Endothelial cell (in vitro differentiated cells): Measurements from ENCODE around the gene CDKN2D. TPM values are rescaled to one million over a fixed set of nuclear protein-coding genes. Genes with fewer than 3 reads are reported as not detected.

Source experiments
- DNase-seq: peaks from one replicate; pipeline ENCODE4 v3.0.0; 2021; ENCODE audit warnings: low spot score
- H3K27ac Mint-ChIP-seq: one replicate; pipeline ENCODE4 v1.8.0; 2021; ENCODE audit warnings: mixed read lengths, inconsistent platforms; ENCODE audit not compliant: unreplicated experiment
- H3K27me3 Mint-ChIP-seq: one replicate; pipeline ENCODE4 v1.8.0; 2021; ENCODE audit warnings: mild to moderate bottlenecking, moderate library complexity, mixed read lengths, inconsistent platforms; ENCODE audit not compliant: unreplicated experiment
- H3K36me3 Mint-ChIP-seq: one replicate; pipeline ENCODE4 v1.8.0; 2021; ENCODE audit warnings: mild to moderate bottlenecking, low read depth, mixed read lengths, inconsistent platforms; ENCODE audit not compliant: unreplicated experiment
- H3K4me1 Mint-ChIP-seq: one replicate; pipeline ENCODE4 v1.8.0; 2021; ENCODE audit warnings: mild to moderate bottlenecking, mixed read lengths, inconsistent platforms; ENCODE audit not compliant: unreplicated experiment
- H3K4me3 Mint-ChIP-seq: one replicate; pipeline ENCODE4 v1.8.0; 2021; ENCODE audit warnings: mild to moderate bottlenecking, mixed read lengths, inconsistent platforms; ENCODE audit not compliant: unreplicated experiment
- H3K9me3 Mint-ChIP-seq: one replicate; pipeline ENCODE4 v1.8.0; 2021; ENCODE audit warnings: mixed read lengths, inconsistent platforms; ENCODE audit not compliant: unreplicated experiment
- total RNA-seq: library from RNA; stranded (reverse); fragmentation: NEBNext Ultra II Directional; extraction: Animal tissue kit (Norgen Biotek cat#: 25700); gene quantifications from one replicate; pipeline ENCODE4 v1.2.1, GENCODE V29; 2021; ENCODE audit not compliant: unreplicated experiment
- TF ChIP-seq, protein P1 (sequence below): fragments of 200-600 bp; sonication (generic); IDR thresholded peaks from one replicate; pipeline ENCODE4 v1.5.0; 2021; ENCODE audit warnings: antibody characterized with exemption; ENCODE audit not compliant: unreplicated experiment

Gene CDKN2D
- total RNA-seq, 1 donor from 2014 or later: 8.1 TPM

DNA sequence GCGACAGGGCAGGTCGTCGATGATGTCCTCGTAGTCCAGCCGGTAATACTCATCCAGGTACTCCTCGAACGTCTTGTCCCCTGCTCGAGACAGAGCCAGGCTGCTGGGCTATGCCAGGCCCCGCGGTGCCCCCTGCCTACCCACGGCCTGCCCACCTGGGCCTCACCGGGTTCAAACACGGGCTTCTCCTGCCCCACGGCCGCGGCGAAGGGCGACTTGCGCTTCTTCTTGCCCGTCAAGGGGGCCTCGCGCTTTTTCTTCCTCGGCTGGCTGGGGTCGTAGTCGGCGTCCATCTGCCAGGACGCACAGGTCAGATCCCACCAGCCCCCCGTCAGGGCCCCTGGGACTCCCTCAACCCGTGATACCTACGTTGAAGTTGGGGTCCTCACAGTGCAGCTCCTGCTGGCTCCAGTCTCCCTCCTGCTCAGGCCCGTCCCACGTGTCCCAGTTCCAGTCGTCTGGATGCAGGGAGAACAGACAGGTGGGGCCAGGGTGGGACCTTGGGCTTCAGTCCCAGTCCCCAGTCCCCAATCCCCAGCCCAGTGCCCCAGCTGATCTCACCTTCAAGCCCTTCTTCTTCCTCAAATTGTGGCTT is 11.1 kb downstream of the CDKN2D start:
- no peak for DNase-seq
- Mint-ChIP-seq H3K9me3 (no peaks in the 10 kb centered on the region), H3K4me1 (no peaks in the 10 kb centered on the region), H3K27ac (no peak overlapping the region), H3K27me3 (peaks cover 2% of the 10 kb centered on the region), H3K36me3 (peaks cover 23% of the 10 kb centered on the region), H3K4me3 (peak overlapping the region; percentile 29)
- TF ChIP-seq, protein P1, sequence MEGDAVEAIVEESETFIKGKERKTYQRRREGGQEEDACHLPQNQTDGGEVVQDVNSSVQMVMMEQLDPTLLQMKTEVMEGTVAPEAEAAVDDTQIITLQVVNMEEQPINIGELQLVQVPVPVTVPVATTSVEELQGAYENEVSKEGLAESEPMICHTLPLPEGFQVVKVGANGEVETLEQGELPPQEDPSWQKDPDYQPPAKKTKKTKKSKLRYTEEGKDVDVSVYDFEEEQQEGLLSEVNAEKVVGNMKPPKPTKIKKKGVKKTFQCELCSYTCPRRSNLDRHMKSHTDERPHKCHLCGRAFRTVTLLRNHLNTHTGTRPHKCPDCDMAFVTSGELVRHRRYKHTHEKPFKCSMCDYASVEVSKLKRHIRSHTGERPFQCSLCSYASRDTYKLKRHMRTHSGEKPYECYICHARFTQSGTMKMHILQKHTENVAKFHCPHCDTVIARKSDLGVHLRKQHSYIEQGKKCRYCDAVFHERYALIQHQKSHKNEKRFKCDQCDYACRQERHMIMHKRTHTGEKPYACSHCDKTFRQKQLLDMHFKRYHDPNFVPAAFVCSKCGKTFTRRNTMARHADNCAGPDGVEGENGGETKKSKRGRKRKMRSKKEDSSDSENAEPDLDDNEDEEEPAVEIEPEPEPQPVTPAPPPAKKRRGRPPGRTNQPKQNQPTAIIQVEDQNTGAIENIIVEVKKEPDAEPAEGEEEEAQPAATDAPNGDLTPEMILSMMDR: no peak

- no peak for DNase-seq
- H3K27me3 Mint-ChIP-seq: peaks cover 2% of the 10 kb centered on the region
- no peak overlapping the region for H3K4me3 Mint-ChIP-seq
- peaks cover 19% of the 10 kb centered on the region for H3K36me3 Mint-ChIP-seq
- H3K4me1 Mint-ChIP-seq: no peaks in the 10 kb centered on the region
- H3K9me3 Mint-ChIP-seq: no peaks in the 10 kb centered on the region
- TF ChIP-seq, protein P1: no peak
- H3K27ac Mint-ChIP-seq: no peak overlapping the region
Measured at GRCh38 chr19:10555610-10555973, 13.2 kb downstream of the CDKN2D start.

- no peaks in the 10 kb centered on the region for H3K9me3 Mint-ChIP-seq
- peaks cover 15% of the 10 kb centered on the region for H3K36me3 Mint-ChIP-seq
- H3K27me3 Mint-ChIP-seq: peaks cover 2% of the 10 kb centered on the region
- H3K27ac Mint-ChIP-seq: no peak overlapping the region
- no peaks in the 10 kb centered on the region for H3K4me1 Mint-ChIP-seq
- DNase-seq: no peak
- no peak overlapping the region for H3K4me3 Mint-ChIP-seq
- TF ChIP-seq, protein P1: no peak
Measured at GRCh38 chr19:10554760-10555609, 13.8 kb downstream of the CDKN2D start.

GRCh38 chr19:10553943-10554381 is 14.8 kb downstream of the CDKN2D start:
- H3K9me3 Mint-ChIP-seq: no peaks in the 10 kb centered on the region
- peaks cover 2% of the 10 kb centered on the region for H3K27me3 Mint-ChIP-seq
- H3K4me1 Mint-ChIP-seq: no peaks in the 10 kb centered on the region
- no peak overlapping the region for H3K27ac Mint-ChIP-seq
- H3K4me3 Mint-ChIP-seq: no peak overlapping the region
- no peak for DNase-seq
- TF ChIP-seq, protein P1: no peak
- peaks cover 15% of the 10 kb centered on the region for H3K36me3 Mint-ChIP-seq
